ENCODE data around the gene TCP11. TPM values are rescaled to one million over a fixed set of nuclear protein-coding genes. Genes with fewer than 3 reads are reported as not detected.

Gene TCP11
- not detected for total RNA-seq

DNA sequence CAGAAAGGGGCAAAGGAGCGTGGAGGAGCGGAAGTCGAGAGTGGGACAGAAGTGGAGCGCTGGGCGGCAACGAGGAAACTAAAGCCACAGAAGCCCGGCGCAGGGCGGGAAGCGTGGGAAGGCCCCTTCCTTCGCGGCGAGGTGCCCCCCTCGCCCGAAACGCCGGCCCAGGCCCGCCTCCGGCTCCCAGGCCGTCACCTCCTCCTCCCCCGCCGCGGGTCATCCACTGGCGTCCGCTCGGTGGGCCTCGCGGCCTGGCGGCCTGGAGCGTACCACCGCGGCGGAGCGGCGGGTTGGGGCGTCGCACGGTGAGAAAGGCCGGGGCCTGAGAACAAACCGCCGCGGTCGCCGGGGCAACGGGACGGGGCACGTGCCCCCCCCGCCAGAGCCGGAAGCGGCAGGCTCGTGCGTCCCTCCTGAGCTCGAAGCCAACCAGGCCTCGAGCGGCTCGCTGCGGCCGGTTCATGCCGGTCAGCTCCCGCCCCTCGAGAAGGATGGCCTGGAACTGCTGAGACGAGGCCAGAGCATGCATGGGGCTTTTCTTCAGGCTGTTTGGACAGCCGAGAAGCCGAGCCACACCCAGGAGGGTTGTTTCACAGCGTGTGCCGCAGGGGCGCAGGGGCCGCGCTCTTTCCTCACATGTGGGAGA lies at the start of gene TCP11:
TCP11 (minus strand) TSS at position 333 of the 649 bp plus-strand sequence. CDS start 469 bp downstream, outside the sequence.
- no peaks in the 10 kb centered on the region for H3K36me3 ChIP-seq
- intact Hi-C loops (cut with DNase I), result loop anchor here (5.0 to 10.0 kb wide), 2 partner anchors 104 to 154 kb away; no protein-coding TSS in a partner anchor
- TF ChIP-seq POLR2A (IDR thresholded peaks at IDR 0.05), result no peak
- no peak for TF ChIP-seq POLR2AphosphoS5 (IDR thresholded peaks at IDR 0.05; ENCODE audit: insufficient read depth in 1 of 2, low read depth in 1 of 2)
- TF ChIP-seq, protein P1, sequence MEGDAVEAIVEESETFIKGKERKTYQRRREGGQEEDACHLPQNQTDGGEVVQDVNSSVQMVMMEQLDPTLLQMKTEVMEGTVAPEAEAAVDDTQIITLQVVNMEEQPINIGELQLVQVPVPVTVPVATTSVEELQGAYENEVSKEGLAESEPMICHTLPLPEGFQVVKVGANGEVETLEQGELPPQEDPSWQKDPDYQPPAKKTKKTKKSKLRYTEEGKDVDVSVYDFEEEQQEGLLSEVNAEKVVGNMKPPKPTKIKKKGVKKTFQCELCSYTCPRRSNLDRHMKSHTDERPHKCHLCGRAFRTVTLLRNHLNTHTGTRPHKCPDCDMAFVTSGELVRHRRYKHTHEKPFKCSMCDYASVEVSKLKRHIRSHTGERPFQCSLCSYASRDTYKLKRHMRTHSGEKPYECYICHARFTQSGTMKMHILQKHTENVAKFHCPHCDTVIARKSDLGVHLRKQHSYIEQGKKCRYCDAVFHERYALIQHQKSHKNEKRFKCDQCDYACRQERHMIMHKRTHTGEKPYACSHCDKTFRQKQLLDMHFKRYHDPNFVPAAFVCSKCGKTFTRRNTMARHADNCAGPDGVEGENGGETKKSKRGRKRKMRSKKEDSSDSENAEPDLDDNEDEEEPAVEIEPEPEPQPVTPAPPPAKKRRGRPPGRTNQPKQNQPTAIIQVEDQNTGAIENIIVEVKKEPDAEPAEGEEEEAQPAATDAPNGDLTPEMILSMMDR (IDR thresholded peaks at IDR 0.05), result no peak
- no peak for DNase-seq (ENCODE audit: extremely low spot score in 2 of 2)
- H3K27ac ChIP-seq, result no peak within 1 kb of the TSS
- H3K4me3 ChIP-seq, result peak within 1 kb of the TSS; percentile 11 to 14
- no peaks in the 10 kb centered on the region for H3K9me3 ChIP-seq
- H3K27me3 ChIP-seq, result no peaks in the 10 kb centered on the region
- peaks cover 11% of the 10 kb centered on the region for H3K4me1 ChIP-seq

DNA sequence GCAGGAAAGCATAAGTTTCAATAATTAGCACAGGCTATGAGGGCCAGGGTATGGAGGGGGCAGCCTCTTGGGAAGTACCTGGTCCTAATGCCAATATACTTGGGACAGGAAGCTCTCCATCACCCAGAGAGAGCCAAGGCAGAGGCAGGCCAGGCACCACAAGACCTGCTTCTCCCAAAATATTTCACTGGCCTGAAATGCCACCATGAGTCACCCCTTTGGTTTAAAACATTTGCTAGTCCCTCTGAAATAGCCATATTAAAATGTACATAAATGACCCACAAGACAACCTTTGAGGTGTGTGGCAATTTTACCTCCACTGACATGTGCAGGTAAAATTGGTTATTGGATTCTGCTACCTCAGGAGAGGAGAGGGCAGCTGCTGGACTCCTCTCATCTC lies 49.2 kb upstream of the TCP11 start:
- no peaks in the 10 kb centered on the region for H3K4me1 ChIP-seq
- no peak overlapping the region for H3K27ac ChIP-seq
- H3K9me3 ChIP-seq, result no peaks in the 10 kb centered on the region
- intact Hi-C loops (cut with DNase I), result loop anchor here (5.0 kb wide), 1 partner anchor 1298 kb away; no protein-coding TSS in a partner anchor
- TF ChIP-seq POLR2AphosphoS5 (IDR thresholded peaks at IDR 0.05; ENCODE audit: insufficient read depth in 1 of 2, low read depth in 1 of 2) (no peak), POLR2A (IDR thresholded peaks at IDR 0.05) (no peak)
- TF ChIP-seq, protein P1 (IDR thresholded peaks at IDR 0.05), result no peak
- DNase-seq (ENCODE audit: extremely low spot score in 2 of 2), result no peak
- H3K4me3 ChIP-seq, result no peak overlapping the region
- no peaks in the 10 kb centered on the region for H3K36me3 ChIP-seq
- no peaks in the 10 kb centered on the region for H3K27me3 ChIP-seq

DNA sequence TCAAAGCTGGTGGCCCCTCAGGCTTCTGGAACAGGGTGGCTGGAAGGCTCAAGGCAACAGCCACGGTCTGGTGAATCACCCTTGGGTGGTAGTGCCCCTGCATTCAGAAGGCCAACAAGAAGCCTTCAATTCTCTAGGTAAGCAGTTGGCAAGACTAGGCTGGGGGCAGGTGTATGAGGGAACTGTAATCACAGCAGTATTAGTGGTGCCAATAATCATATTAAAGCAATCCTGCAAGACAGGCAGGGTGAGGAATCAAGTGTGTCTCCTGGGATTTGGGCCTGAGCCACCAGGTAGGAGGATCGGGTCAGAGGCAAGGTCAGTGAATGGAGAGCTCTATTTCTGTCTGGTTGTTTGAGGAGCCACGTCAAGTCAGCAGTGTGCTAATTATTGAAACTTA lies 47.7 kb upstream of the TCP11 start:
- Histone ChIP-seq H3K27ac (no peak overlapping the region), H3K9me3 (no peaks in the 10 kb centered on the region), H3K4me1 (no peaks in the 10 kb centered on the region), H3K36me3 (no peaks in the 10 kb centered on the region), H3K4me3 (no peak overlapping the region), H3K27me3 (no peaks in the 10 kb centered on the region)
- no peak for TF ChIP-seq POLR2A (IDR thresholded peaks at IDR 0.05)
- TF ChIP-seq, protein P1 (IDR thresholded peaks at IDR 0.05), result no peak
- no peak for TF ChIP-seq POLR2AphosphoS5 (IDR thresholded peaks at IDR 0.05; ENCODE audit: insufficient read depth in 1 of 2, low read depth in 1 of 2)
- intact Hi-C loops (cut with DNase I), result no loop called here
- no peak for DNase-seq (ENCODE audit: extremely low spot score in 2 of 2)

DNA sequence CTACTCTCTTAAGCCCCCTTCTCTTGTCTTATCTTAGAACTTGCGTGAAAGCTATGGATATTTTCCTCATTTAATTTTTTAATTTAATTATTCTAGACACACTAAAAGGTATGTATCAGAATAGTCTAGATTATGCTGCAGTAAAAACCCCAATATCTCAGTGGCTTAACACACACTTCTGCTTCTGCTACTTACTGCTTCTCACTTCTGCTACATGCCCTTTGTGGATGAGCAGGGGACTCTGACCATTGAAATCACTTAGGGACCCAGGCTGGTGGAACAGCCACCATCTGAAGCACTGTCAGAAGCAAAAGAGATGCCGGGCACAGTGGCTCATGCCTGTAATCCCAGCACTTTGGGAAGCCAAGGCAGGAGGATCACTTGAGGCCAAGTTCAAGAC lies 45.4 kb upstream of the TCP11 start:
- intact Hi-C loops (cut with DNase I), result no loop called here
- Histone ChIP-seq H3K4me3 (no peak overlapping the region), H3K27ac (no peak overlapping the region), H3K9me3 (no peaks in the 10 kb centered on the region), H3K36me3 (no peaks in the 10 kb centered on the region), H3K27me3 (no peaks in the 10 kb centered on the region), H3K4me1 (peaks cover 8% of the 10 kb centered on the region)
- TF ChIP-seq, protein P1 (IDR thresholded peaks at IDR 0.05), result no peak
- TF ChIP-seq POLR2AphosphoS5 (IDR thresholded peaks at IDR 0.05; ENCODE audit: insufficient read depth in 1 of 2, low read depth in 1 of 2) (no peak), POLR2A (IDR thresholded peaks at IDR 0.05) (no peak)
- no peak for DNase-seq (ENCODE audit: extremely low spot score in 2 of 2)

DNA sequence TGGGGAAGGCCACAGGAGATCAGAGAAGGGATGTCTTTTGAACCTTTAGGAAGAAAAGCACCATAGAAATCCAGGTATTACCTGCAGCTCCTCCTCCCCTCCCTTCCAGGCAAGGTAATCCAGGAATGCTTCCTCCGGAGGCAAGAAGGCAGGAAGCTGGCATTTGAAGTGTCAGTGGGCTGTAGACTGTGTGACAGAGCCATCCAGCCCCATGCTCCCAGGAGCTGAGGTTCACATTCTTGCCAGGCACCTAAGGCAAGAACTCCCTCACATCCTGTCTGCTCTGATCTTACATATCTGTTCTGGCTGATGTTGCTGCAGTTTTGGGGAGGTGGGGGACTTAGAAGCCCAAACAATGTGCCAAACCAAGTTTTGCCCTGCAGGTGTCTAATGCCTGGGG lies 44.8 kb upstream of the TCP11 start:
- no peak for DNase-seq (ENCODE audit: extremely low spot score in 2 of 2)
- intact Hi-C loops (cut with DNase I), result no loop called here

More for the DNA sequence above, 44.8 kb upstream of the TCP11 start:
- TF ChIP-seq, protein P1 (IDR thresholded peaks at IDR 0.05), result no peak
- TF ChIP-seq POLR2AphosphoS5 (IDR thresholded peaks at IDR 0.05; ENCODE audit: insufficient read depth in 1 of 2, low read depth in 1 of 2), result no peak
- TF ChIP-seq POLR2A (IDR thresholded peaks at IDR 0.05), result no peak
- H3K27ac ChIP-seq, result no peak overlapping the region
- H3K4me1 ChIP-seq, result peaks cover 14% of the 10 kb centered on the region
- no peaks in the 10 kb centered on the region for H3K36me3 ChIP-seq
- no peaks in the 10 kb centered on the region for H3K27me3 ChIP-seq
- no peak overlapping the region for H3K4me3 ChIP-seq
- no peaks in the 10 kb centered on the region for H3K9me3 ChIP-seq

Measured in vagina (tissue), 2 donors.